ENCODE measurements around the gene ZNF780A.

DNA sequence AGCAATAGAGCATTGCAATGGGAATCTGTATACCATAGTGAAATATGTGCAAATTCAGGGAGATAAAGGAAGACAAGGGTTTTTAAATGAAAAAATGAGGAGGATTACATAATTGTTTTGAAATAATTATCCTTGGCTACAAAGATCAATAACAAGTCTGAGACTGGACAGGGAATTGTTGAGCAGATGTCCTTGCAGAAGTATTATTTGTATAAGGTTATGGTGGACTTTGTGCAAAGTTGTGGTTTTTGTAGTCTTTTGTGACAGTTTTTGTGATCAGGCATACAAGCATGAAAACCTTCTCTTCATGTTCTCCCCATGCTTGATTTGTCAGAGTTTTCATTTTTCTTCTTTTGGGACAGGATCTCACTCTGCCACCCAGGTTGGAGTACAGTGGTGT, 25.3 kb upstream of the ZNF780A start:
- TF ChIP-seq, protein P1, sequence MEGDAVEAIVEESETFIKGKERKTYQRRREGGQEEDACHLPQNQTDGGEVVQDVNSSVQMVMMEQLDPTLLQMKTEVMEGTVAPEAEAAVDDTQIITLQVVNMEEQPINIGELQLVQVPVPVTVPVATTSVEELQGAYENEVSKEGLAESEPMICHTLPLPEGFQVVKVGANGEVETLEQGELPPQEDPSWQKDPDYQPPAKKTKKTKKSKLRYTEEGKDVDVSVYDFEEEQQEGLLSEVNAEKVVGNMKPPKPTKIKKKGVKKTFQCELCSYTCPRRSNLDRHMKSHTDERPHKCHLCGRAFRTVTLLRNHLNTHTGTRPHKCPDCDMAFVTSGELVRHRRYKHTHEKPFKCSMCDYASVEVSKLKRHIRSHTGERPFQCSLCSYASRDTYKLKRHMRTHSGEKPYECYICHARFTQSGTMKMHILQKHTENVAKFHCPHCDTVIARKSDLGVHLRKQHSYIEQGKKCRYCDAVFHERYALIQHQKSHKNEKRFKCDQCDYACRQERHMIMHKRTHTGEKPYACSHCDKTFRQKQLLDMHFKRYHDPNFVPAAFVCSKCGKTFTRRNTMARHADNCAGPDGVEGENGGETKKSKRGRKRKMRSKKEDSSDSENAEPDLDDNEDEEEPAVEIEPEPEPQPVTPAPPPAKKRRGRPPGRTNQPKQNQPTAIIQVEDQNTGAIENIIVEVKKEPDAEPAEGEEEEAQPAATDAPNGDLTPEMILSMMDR (conservative IDR thresholded peaks at IDR 0.05; ENCODE audit: low read length), result no peak
- no peak for TF ChIP-seq EZH2phosphoT487 (IDR thresholded peaks at IDR 0.05; ENCODE audit: borderline replicate concordance, low read depth, low read length)
